KG1 (cell line): ENCODE measurements around the gene PRKAR1B.

Experiments used
- DNase-seq: peaks from one replicate; lab custom pipeline; 2025; lab: John Stamatoyannopoulos, UW

PRKAR1B gene

GRCh38 chr7:509426-510130, 217.5 kb downstream of the PRKAR1B start:
- no peak for DNase-seq

- no peak for DNase-seq
These were observed 218.5 kb downstream of the PRKAR1B start for GRCh38 chr7:508461-509170.

GRCh38 chr7:507623-508300, 219.3 kb downstream of the PRKAR1B start:
- DNase-seq: no peak

- DNase-seq: no peak
These were observed 220.0 kb downstream of the PRKAR1B start for GRCh38 chr7:506921-507622.

GRCh38 chr7:506391-506831, 220.7 kb downstream of the PRKAR1B start:
- DNase-seq: no peak

- DNase-seq: no peak
These were observed 221.9 kb downstream of the PRKAR1B start for GRCh38 chr7:505171-505570.

- DNase-seq: no peak
These were observed 222.6 kb downstream of the PRKAR1B start for GRCh38 chr7:504221-505111.

GRCh38 chr7:503575-504111, 223.4 kb downstream of the PRKAR1B start:
- DNase-seq: no peak

- DNase-seq: no peak
These were observed 224.8 kb downstream of the PRKAR1B start for GRCh38 chr7:502296-502695.

- DNase-seq: no peak
These were observed 225.6 kb downstream of the PRKAR1B start for GRCh38 chr7:501526-501925.

GRCh38 chr7:500521-501420, 226.3 kb downstream of the PRKAR1B start:
- DNase-seq: no peak

- no peak for DNase-seq
These were observed 227.1 kb downstream of the PRKAR1B start for GRCh38 chr7:499853-500485.
